Heart right ventricle (tissue), 16 donors: Measurements from ENCODE around the gene UBTD1. TPM values are rescaled to one million over a fixed set of nuclear protein-coding genes. Genes with fewer than 3 reads are reported as not detected.
"Not testable (repeated sequence)": the region's sequence is repeated elsewhere in the genome, so short reads cannot be mapped to it uniquely, and the experiment has no call there.

Experiments
- ATAC-seq, 8 donors: fragments of 200-7000 bp; cut with Tn5 transposase; one replicate each; pipeline ENCODE4 v1.9.1; 2020; ENCODE audit warnings: mild to moderate bottlenecking in 8 of 8, moderate library complexity in 8 of 8, moderate number of reproducible peaks in 1 of 8
- DNase-seq, 2 donors: peaks; one replicate each; pipeline ENCODE4 v3.0.0-alpha.2; 2020
- H3K27ac ChIP-seq, 10 donors: fragments of 200-600 bp; sonication (generic) in 2 of 10; one replicate each; pipeline versions ENCODE4 v1.5.0 to v1.8.0; 2020 to 2022; ENCODE audit warnings: mild to moderate bottlenecking in 3 of 10
- H3K27me3 ChIP-seq, 7 donors: fragments of 200-600 bp; one replicate each; pipeline ENCODE4 v1.8.0; 2021 to 2022; ENCODE audit warnings: mild to moderate bottlenecking in 2 of 7
- H3K36me3 ChIP-seq, 9 donors: fragments of 200-600 bp; sonication (generic) in 1 of 9; one replicate each; pipeline versions ENCODE4 v1.5.0 to v1.8.0; 2020 to 2022; ENCODE audit warnings: mild to moderate bottlenecking in 2 of 9
- H3K4me1 ChIP-seq, 9 donors: fragments of 200-600 bp; sonication (generic) in 1 of 9; one replicate each; pipeline versions ENCODE4 v1.5.0 to v1.8.0; 2020 to 2022; ENCODE audit warnings: mild to moderate bottlenecking in 4 of 9
- H3K4me3 ChIP-seq, 10 donors: fragments of 200-600 bp; sonication (generic) in 2 of 10; one replicate each; pipeline versions ENCODE4 v1.5.0 to v1.8.0; 2020 to 2022; ENCODE audit warnings: mild to moderate bottlenecking in 7 of 10, moderate library complexity in 2 of 10
- H3K9me3 ChIP-seq, 11 donors: fragments of 200-600 bp in 10 of 11; sonication (generic) in 2 of 11; one replicate each; pipeline versions ENCODE4 v1.5.0 to v1.8.0; 2013 to 2022; ENCODE audit warnings: mild to moderate bottlenecking in 2 of 11, control low read depth in 1 of 11, moderate library complexity in 1 of 11
- CTCF ChIP-seq, 9 donors: fragments of 200-600 bp; sonication (generic) in 2 of 9; IDR thresholded peaks; one replicate each; pipeline versions ENCODE4 v1.5.0 to v1.8.0; 2021 to 2022; ENCODE audit warnings: antibody characterized with exemption in 9 of 9, mild to moderate bottlenecking in 5 of 9, moderate library complexity in 1 of 9
- WGBS, 2 donors: extraction: QIAGEN DNeasy Blood & Tissue Kit; methylation state at CpG; one replicate each; pipeline ENCODE4 v1.1.7; 2013; ENCODE audit warnings: inconsistent platforms in 1 of 2; 5-methylcytosine and 5-hydroxymethylcytosine counted together
- intact Hi-C, 10 donors: fragments of 100-400 bp; cut with DNase I; formaldehyde crosslinking; loops; one replicate each; pipeline versions ENCODE4 v1.11.1 to v1.14.2; 2022
- polyA plus RNA-seq, 2 donors: library from polyadenylated mRNA; stranded (reverse); fragments of 200-250 nt; gene quantifications; one replicate each; pipeline ENCODE4 v1.2.3, GENCODE V29; 2013
- total RNA-seq, 10 donors: library from RNA; stranded (reverse); fragmentation: NEBNext Ultra II Directional in 3 of 10; extraction: Animal tissue kit (Norgen Biotek cat#: 25700) in 3 of 10; gene quantifications; one replicate each; pipeline versions ENCODE4 v1.2.1 to v1.2.4, GENCODE V29; 2021 to 2023
- donor health status: Arrhythmogenic right ventricular cardiomyopathy.
- donor health status: ischemic (EF 13 %, LVEDD 7.1; RV severe dilation, severe dysfunction).
- donor health status: healthy with polysubstance abuse.
- donor health status: DM: no; HTN: yes; CAD: no.
- donor health status: DM: no; HTN: no; CAD: no.
- donor health status: ischemic (EF 25% LVEDD 6.9; RV normal size, moderate dysfunction).
- donor health status: ischemic (EF 25% LVEDD 5.7; RV mildly dilated, moderate dysfunction).
- donor health status: healthy.
- donor health status: DM: yes; HTN: yes; CAD: no.
- donor health status: Ischemic cardiomyopathy.
- donor health status: ischemic (EF 35%, LVEDD 5.7; RV mildly dilated, moderate dysfunction).
- donor health status: nonischemic (EF 11% LVEDD 7.7; RV severe dilation, severe dysfunction).
- donor health status: DM: yes; HTN: yes; CAD: no.
- donor health status: PGD.
- donor health status: ischemic (EF 29% LVEDD 5.4; RV normal size, mild dysfunction).
- donor health status: nonischemic (EF 23%, LVEDD 6.1; RV moderate dilation, normal function).

Gene UBTD1
- total and polyA plus RNA-seq, 12 donors = 13.6 to 56.0 (median 21.3) TPM

GRCh38 chr10:97522071-97522470 lies 23.3 kb downstream of the UBTD1 start:
- Histone ChIP-seq H3K9me3 (no peaks in the 10 kb centered on the region), H3K4me3 (no peak overlapping the region), H3K27ac (peak overlapping the region in 4 of 10 donors; percentile 21 to 60 (median 39)), H3K36me3 (no peaks in the 10 kb centered on the region), H3K27me3 (no peaks in the 10 kb centered on the region), H3K4me1 (peaks cover 12 to 86% (median 61%) of the 10 kb centered on the region in 9 donors)
- no peak for TF ChIP-seq CTCF (IDR thresholded peaks at IDR 0.05)
- intact Hi-C loops = no loop called here
- ATAC-seq (peak in 6 of 8 donors; percentile 21 to 75 (median 51)), DNase-seq (no peak)
- WGBS, 2 donors = 43 to 60% methylated on average over 6 of the region's 6 CpGs

- WGBS, 2 donors = 94% methylated on average over 8 of the region's 8 CpGs
- Histone ChIP-seq H3K36me3 (no peaks in the 10 kb centered on the region), H3K27ac (peak overlapping the region in 1 of 10 donors; percentile 60), H3K4me1 (peaks cover 9 to 81% (median 52%) of the 10 kb centered on the region in 9 donors), H3K9me3 (no peaks in the 10 kb centered on the region), H3K4me3 (no peak overlapping the region), H3K27me3 (no peaks in the 10 kb centered on the region)
- ATAC-seq = no peak
- intact Hi-C loops = no loop called here
- DNase-seq = no peak
- no peak for TF ChIP-seq CTCF (IDR thresholded peaks at IDR 0.05)
Observed at GRCh38 chr10:97522937-97523336, 24.2 kb downstream of the UBTD1 start.

- H3K4me3 ChIP-seq = no peak overlapping the region
- 97 to 98% methylated on average over 5 of the region's 5 CpGs for WGBS, 2 donors
- ATAC-seq = no peak
- H3K9me3 ChIP-seq = no peaks in the 10 kb centered on the region
- peaks cover 2 to 59% (median 30%) of the 10 kb centered on the region in 9 donors for H3K4me1 ChIP-seq
- intact Hi-C loops = no loop called here
- no peak for TF ChIP-seq CTCF (IDR thresholded peaks at IDR 0.05)
- no peak for DNase-seq
- H3K27me3 ChIP-seq = no peaks in the 10 kb centered on the region
- H3K27ac ChIP-seq = no peak overlapping the region
- no peaks in the 10 kb centered on the region for H3K36me3 ChIP-seq
Observed at GRCh38 chr10:97525086-97525485, 26.4 kb downstream of the UBTD1 start.

GRCh38 chr10:97525683-97526110 lies 27.0 kb downstream of the UBTD1 start:
- no peak for TF ChIP-seq CTCF (IDR thresholded peaks at IDR 0.05)
- 96 to 97% methylated on average over 1 of the region's 1 CpG for WGBS, 2 donors
- H3K4me3 ChIP-seq = no peak overlapping the region
- no peaks in the 10 kb centered on the region for H3K27me3 ChIP-seq
- H3K4me1 ChIP-seq = peaks cover 2 to 53% (median 24%) of the 10 kb centered on the region in 9 donors
- no peak overlapping the region for H3K27ac ChIP-seq
- no peaks in the 10 kb centered on the region for H3K36me3 ChIP-seq
- DNase-seq (no peak), ATAC-seq (no peak)
- intact Hi-C loops = no loop called here
- no peaks in the 10 kb centered on the region for H3K9me3 ChIP-seq

GRCh38 chr10:97528876-97529275 lies 30.2 kb downstream of the UBTD1 start:
- H3K9me3 ChIP-seq, H3K4me3 ChIP-seq, DNase-seq, ATAC-seq, intact Hi-C loops, H3K27ac ChIP-seq, H3K36me3 ChIP-seq, H3K27me3 ChIP-seq: not testable (repeated sequence)
- H3K4me1 ChIP-seq = peaks cover 0 to 28% (median 7%) of the 10 kb centered on the region in 9 donors
- 95% methylated on average over 17 to 23 of the region's 29 CpGs for WGBS, 2 donors
